Measurements from ENCODE around the gene IGF2R. TPM values are rescaled to one million over a fixed set of nuclear protein-coding genes. Genes with fewer than 3 reads are reported as not detected.
A peak's percentile ranks its signal among the peaks of the same experiment; 100 is the strongest.

IGF2R gene
- total RNA-seq, 1 experiment from 2014 or later, result 160 TPM

DNA sequence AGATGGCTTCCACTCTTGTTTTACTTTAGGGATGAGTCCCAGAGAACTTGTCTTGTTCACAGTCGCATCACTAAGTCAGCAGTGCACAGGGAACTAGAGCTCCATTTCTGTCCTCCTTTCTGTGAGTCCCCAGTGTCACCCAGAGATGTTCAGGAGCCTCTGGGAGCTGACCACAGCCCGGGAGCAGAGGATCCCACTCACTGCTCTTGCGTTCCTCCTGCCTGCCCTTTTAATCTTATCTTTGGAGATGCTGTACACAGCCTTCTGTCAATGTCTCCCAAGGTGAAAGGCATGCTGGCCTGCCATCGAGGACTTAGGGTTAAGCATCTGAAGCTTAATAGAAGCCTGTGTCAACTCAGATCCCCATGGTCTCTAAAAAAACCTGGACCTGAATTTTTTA lies 71.2 kb downstream of the IGF2R start:
- Mint-ChIP-seq H3K27me3 (ENCODE audit: insufficient read depth, unreplicated experiment) (no peaks in the 10 kb centered on the region), H3K9me3 (ENCODE audit: unreplicated experiment) (no peaks in the 10 kb centered on the region), H3K27ac (ENCODE audit: low read depth, unreplicated experiment) (no peak overlapping the region), H3K36me3 (ENCODE audit: insufficient read depth, unreplicated experiment) (peaks cover 43% of the 10 kb centered on the region), H3K4me3 (ENCODE audit: unreplicated experiment) (no peak overlapping the region), H3K4me1 (ENCODE audit: insufficient read depth, unreplicated experiment) (peaks cover 65% of the 10 kb centered on the region)
- CTCF ChIA-PET, result interaction anchor here (0.6 to 1.6 kb wide), 9 partner anchors 14 to 343 kb away, joined by 3 to 6 read pairs (median 3); no protein-coding TSS in a partner anchor
- BruUV-seq (replicated peaks), result no TSS peak
- intact Hi-C loops (cut with micrococcal nuclease), result loop anchor here (5.0 kb wide), 1 partner anchor 253 kb away; the partner anchor contains the start of gene TCP1
- no peak for DNase-seq (ENCODE audit: unreplicated experiment)
- POLR2A ChIA-PET, result interaction anchor here (2.7 to 5.0 kb wide), 3 partner anchors 9 to 70 kb away, joined by 12 to 34 read pairs (median 33); partner anchors contain the start of gene IGF2R
- TF ChIP-seq, protein P1, sequence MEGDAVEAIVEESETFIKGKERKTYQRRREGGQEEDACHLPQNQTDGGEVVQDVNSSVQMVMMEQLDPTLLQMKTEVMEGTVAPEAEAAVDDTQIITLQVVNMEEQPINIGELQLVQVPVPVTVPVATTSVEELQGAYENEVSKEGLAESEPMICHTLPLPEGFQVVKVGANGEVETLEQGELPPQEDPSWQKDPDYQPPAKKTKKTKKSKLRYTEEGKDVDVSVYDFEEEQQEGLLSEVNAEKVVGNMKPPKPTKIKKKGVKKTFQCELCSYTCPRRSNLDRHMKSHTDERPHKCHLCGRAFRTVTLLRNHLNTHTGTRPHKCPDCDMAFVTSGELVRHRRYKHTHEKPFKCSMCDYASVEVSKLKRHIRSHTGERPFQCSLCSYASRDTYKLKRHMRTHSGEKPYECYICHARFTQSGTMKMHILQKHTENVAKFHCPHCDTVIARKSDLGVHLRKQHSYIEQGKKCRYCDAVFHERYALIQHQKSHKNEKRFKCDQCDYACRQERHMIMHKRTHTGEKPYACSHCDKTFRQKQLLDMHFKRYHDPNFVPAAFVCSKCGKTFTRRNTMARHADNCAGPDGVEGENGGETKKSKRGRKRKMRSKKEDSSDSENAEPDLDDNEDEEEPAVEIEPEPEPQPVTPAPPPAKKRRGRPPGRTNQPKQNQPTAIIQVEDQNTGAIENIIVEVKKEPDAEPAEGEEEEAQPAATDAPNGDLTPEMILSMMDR (IDR thresholded peaks at IDR 0.05; ENCODE audit: unreplicated experiment), result no peak

DNA sequence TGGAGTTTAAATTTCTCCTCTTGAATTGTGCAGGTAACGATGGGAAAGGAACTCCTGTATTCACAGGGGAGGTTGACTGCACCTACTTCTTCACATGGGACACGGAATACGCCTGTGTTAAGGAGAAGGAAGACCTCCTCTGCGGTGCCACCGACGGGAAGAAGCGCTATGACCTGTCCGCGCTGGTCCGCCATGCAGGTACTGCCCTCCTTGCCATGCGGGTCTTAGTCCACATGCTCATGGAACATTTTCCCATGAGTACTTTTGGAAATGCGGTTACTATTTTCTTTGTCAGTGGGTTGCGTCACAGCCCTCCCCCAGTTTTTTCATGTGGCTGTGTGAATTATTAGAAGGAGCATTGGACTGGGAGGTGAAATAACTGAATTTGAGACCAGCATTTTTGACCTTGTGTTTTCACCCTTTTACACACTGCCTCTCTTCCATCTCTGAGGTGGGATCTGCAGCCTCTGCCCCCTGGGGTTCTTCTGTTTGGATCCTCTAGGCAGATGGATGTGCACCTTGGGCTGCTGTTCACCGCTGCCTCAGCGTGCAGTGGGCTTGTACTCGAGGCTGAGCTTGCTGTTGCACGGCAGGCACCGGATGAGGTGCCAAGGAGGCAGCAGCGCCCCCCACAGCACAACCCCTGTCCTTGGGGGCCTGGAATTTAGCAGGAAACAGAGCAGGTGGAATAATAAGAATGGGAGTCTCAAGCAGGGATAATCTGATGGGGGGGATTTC lies 71.8 kb downstream of the IGF2R start:
- peaks cover 67% of the 10 kb centered on the region for H3K4me1 Mint-ChIP-seq (ENCODE audit: insufficient read depth, unreplicated experiment)
- ChIA-PET POLR2A (interaction anchor here (1.1 to 5.2 kb wide), 6 partner anchors 9 to 254 kb away, joined by 3 to 92 read pairs (median 22); partner anchors contain the start of gene IGF2R), CTCF (interaction anchor here (0.6 to 1.6 kb wide), 11 partner anchors 13 to 349 kb away, joined by 3 to 5 read pairs (median 3); no protein-coding TSS in a partner anchor)
- H3K27me3 Mint-ChIP-seq (ENCODE audit: insufficient read depth, unreplicated experiment), result no peaks in the 10 kb centered on the region
- BruUV-seq (replicated peaks), result no TSS peak
- DNase-seq (ENCODE audit: unreplicated experiment), result no peak
- no peak overlapping the region for H3K27ac Mint-ChIP-seq (ENCODE audit: low read depth, unreplicated experiment)
- no peaks in the 10 kb centered on the region for H3K9me3 Mint-ChIP-seq (ENCODE audit: unreplicated experiment)
- no peak overlapping the region for H3K4me3 Mint-ChIP-seq (ENCODE audit: unreplicated experiment)
- intact Hi-C loops (cut with micrococcal nuclease), result loop anchor here (1.0 to 5.0 kb wide), 2 partner anchors 177 to 253 kb away; partner anchors contain the start of gene TCP1
- TF ChIP-seq, protein P1 (IDR thresholded peaks at IDR 0.05; ENCODE audit: unreplicated experiment), result no peak
- H3K36me3 Mint-ChIP-seq (ENCODE audit: insufficient read depth, unreplicated experiment), result peaks cover 49% of the 10 kb centered on the region

DNA sequence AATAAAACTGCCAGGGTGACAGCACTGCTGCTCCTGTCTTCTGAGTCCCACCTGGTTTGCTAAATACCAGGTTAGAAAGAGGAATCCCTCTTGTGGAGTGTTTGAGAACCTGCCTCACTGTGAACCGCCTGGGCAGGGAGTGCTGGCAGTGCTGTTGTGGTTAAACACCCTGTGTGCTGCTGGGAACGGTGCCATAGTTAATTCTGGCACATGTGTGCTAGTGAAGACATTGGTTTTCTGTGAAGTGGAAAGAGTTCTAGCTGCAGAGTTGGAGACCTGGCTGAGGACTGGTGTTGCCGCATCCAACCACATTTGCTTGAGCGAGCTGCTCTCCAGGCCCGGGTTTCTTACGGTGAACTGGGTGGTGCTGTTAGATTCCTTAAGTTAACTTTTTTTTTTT lies 72.7 kb downstream of the IGF2R start:
- peak; percentile 97 for DNase-seq (ENCODE audit: unreplicated experiment)
- H3K27ac Mint-ChIP-seq (ENCODE audit: low read depth, unreplicated experiment), result peak overlapping the region; percentile 66
- H3K4me3 Mint-ChIP-seq (ENCODE audit: unreplicated experiment), result peak overlapping the region; percentile 77
- H3K27me3 Mint-ChIP-seq (ENCODE audit: insufficient read depth, unreplicated experiment), result no peaks in the 10 kb centered on the region
- peaks cover 58% of the 10 kb centered on the region for H3K4me1 Mint-ChIP-seq (ENCODE audit: insufficient read depth, unreplicated experiment)
- intact Hi-C loops (cut with micrococcal nuclease), result loop anchor here (1.0 to 5.0 kb wide), 4 partner anchors 71 to 347 kb away; partner anchors contain the start of gene TCP1
- ChIA-PET POLR2A (interaction anchor here (0.6 to 5.2 kb wide), 19 partner anchors 10 to 340 kb away, joined by 3 to 92 read pairs (median 5); partner anchors contain the start of genes IGF2R, MRPL18, TCP1 and WTAP), CTCF (interaction anchor here (0.7 to 2.0 kb wide), 11 partner anchors 11 to 933 kb away, joined by 3 to 12 read pairs (median 3); no protein-coding TSS in a partner anchor)
- H3K9me3 Mint-ChIP-seq (ENCODE audit: unreplicated experiment), result no peaks in the 10 kb centered on the region
- peaks cover 50% of the 10 kb centered on the region for H3K36me3 Mint-ChIP-seq (ENCODE audit: insufficient read depth, unreplicated experiment)
- no TSS peak for BruUV-seq (replicated peaks)
- TF ChIP-seq, protein P1 (IDR thresholded peaks at IDR 0.05; ENCODE audit: unreplicated experiment), result peak; percentile 34
